ENCODE results near the gene HHIPL1. TPM values are rescaled to one million over a fixed set of nuclear protein-coding genes. Genes with fewer than 3 reads are reported as not detected.

HHIPL1 gene
- total RNA-seq, 4 donors from 2014 or later = 0.07 to 0.82 (median 0.14) TPM

DNA sequence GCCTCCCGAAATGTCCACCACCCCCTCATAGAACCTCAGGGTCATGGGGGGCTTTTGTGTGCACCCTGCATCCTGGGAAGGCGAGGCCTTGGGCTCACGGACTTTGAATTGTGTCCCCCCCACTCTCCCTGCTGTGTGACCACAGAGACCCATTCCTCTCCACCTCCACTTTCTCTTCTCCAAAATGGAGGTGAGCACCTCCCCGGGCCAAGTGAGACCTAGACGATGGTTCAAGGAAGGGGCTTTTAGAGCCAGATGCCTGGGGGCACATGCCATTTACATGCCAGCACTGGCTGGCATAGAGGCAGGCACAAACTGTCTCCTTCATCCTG is 72.7 kb downstream of the HHIPL1 start:
- intact Hi-C loops (cut with DNase I; ENCODE audit: low total_unique reads) (no loop called here), in situ Hi-C loops (cut with MboI; ENCODE audit: low sequenced_read_pairs in 4 of 4) (no loop called here)
- H3K27me3 ChIP-seq = no peaks in the 10 kb centered on the region
- H3K36me3 ChIP-seq = no peaks in the 10 kb centered on the region
- no peaks in the 10 kb centered on the region for H3K4me1 ChIP-seq
- H3K9me3 ChIP-seq = no peaks in the 10 kb centered on the region
- no peak overlapping the region for H3K4me3 ChIP-seq
- TF ChIP-seq POLR2A (IDR thresholded peaks at IDR 0.05) (no peak), CTCF (IDR thresholded peaks at IDR 0.05 in 4 of 5, conservative IDR thresholded peaks at IDR 0.05 in 1 of 5) (no peak)
- DNase-seq = no peak
- no peak overlapping the region for H3K27ac ChIP-seq
- ATAC-seq = no peak

GRCh38 chr14:99718031-99718810 is 73.3 kb downstream of the HHIPL1 start:
- Histone ChIP-seq H3K4me1 (no peaks in the 10 kb centered on the region), H3K9me3 (no peaks in the 10 kb centered on the region), H3K36me3 (no peaks in the 10 kb centered on the region), H3K27me3 (no peaks in the 10 kb centered on the region), H3K27ac (no peak overlapping the region), H3K4me3 (no peak overlapping the region)
- ATAC-seq (no peak), DNase-seq (no peak)
- intact Hi-C loops (cut with DNase I; ENCODE audit: low total_unique reads) (no loop called here), in situ Hi-C loops (cut with MboI; ENCODE audit: low sequenced_read_pairs in 4 of 4) (no loop called here)
- no peak for TF ChIP-seq CTCF (IDR thresholded peaks at IDR 0.05 in 4 of 5, conservative IDR thresholded peaks at IDR 0.05 in 1 of 5)
- TF ChIP-seq POLR2A (IDR thresholded peaks at IDR 0.05) = no peak

DNA sequence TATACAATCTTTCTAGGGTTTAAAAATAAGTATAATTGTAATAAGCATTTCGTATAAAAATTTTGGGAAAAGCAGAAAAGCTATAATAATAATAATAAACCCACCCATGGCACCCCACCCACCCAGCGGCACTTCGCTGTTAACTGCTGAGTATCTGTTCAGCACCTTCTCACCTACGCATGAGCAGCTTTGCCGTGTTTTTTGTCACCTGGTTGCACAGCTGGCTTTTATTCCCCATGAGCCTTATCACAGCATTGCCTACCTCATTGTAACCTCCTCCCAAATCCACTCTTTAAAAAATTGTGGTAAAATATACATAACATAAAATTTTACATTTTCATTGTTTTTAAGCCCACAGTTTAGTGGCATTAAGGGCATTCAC is 73.9 kb downstream of the HHIPL1 start:
- Histone ChIP-seq H3K4me1 (no peaks in the 10 kb centered on the region), H3K9me3 (no peaks in the 10 kb centered on the region), H3K4me3 (no peak overlapping the region), H3K27me3 (no peaks in the 10 kb centered on the region), H3K36me3 (no peaks in the 10 kb centered on the region), H3K27ac (no peak overlapping the region)
- no peak for ATAC-seq
- intact Hi-C loops (cut with DNase I; ENCODE audit: low total_unique reads) (no loop called here), in situ Hi-C loops (cut with MboI; ENCODE audit: low sequenced_read_pairs in 4 of 4) (no loop called here)
- no peak for DNase-seq
- TF ChIP-seq POLR2A (IDR thresholded peaks at IDR 0.05) = no peak
- TF ChIP-seq CTCF (IDR thresholded peaks at IDR 0.05 in 4 of 5, conservative IDR thresholded peaks at IDR 0.05 in 1 of 5) = no peak

DNA sequence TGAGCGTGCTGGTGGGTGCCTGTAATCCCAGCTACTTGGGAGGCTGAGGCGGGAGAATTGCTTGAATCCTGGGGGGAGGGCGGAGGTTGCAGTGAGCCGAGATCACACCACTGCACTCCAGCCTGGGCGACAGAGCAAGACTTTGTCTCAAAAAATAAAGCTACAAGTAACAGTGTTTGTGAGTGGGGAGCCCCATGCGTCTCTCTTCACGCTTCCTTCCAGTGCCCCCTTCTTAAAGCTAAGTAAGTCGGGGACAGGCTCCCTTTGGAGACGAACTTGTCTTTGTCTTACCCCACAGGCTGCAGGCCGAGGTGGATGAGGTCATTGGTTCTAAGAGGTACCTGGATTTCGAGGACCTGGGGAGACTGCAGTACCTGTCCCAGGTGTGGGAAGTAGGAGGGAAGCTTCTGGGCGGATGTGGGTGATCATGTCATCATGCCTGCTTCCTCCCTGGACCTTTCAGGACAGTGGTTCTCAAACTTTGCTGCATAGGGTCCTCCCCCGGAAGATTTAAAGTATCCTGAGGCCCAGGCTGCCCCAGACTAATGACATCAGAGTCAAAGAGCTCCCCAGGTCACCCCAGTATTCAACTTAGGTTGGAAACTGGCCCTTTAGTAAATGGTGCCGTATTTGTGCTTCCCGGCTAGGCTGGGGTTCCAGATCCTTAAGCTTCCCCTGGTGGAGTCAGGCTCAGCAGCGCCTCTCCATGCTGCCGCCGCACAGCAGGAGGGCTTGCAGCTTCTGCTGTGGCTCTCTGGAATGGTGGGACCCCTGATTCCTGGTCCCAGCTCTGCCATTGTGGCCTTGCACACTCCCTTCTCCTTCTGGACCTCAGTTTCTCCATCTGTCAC is 76.2 kb downstream of the HHIPL1 start:
- ATAC-seq (no peak), DNase-seq (no peak)
- Histone ChIP-seq H3K9me3 (no peaks in the 10 kb centered on the region), H3K4me1 (no peaks in the 10 kb centered on the region), H3K27me3 (no peaks in the 10 kb centered on the region), H3K4me3 (no peak overlapping the region), H3K27ac (no peak overlapping the region), H3K36me3 (no peaks in the 10 kb centered on the region)
- in situ Hi-C loops (cut with MboI; ENCODE audit: low sequenced_read_pairs in 4 of 4) = loop anchor here in 3 of 4 donors (5.0 to 10.0 kb wide), 3 partner anchors 151 to 164 kb away; no protein-coding TSS in a partner anchor
- no peak for TF ChIP-seq POLR2A (IDR thresholded peaks at IDR 0.05)
- no peak for TF ChIP-seq CTCF (IDR thresholded peaks at IDR 0.05 in 4 of 5, conservative IDR thresholded peaks at IDR 0.05 in 1 of 5)
- intact Hi-C loops (cut with DNase I; ENCODE audit: low total_unique reads) = no loop called here
